ENCODE results near the gene LRRC10B.

DNA sequence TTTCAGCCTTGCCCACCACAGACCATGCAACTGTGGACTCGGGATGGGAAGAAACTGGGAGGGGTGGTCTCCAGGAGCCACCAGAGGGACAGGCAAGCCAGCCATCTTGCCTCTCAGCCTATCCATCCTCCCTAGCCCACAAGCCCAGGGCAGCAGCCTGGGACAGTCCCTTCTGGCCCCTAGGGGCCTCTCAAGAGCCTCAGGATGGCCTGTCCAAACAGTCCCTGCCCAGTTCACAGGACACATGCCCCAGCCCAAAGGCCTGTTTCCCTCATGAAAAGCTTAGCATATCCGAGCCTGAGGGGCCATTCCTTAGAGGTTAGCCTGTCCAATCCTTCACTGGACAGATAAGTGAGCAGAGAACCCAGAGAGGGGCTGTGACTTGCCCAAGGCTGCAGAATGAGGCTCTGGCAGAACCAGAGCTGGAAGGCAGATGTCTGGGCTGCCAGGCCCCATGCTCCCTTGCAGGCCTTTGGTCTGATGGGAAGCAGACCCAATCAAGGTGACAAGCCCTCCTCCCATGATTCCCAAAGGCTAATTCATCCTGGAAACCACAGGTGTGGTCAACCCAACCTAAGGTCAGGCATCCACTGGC is 28.2 kb downstream of the LRRC10B start:
- TF ChIP-seq, protein P1, sequence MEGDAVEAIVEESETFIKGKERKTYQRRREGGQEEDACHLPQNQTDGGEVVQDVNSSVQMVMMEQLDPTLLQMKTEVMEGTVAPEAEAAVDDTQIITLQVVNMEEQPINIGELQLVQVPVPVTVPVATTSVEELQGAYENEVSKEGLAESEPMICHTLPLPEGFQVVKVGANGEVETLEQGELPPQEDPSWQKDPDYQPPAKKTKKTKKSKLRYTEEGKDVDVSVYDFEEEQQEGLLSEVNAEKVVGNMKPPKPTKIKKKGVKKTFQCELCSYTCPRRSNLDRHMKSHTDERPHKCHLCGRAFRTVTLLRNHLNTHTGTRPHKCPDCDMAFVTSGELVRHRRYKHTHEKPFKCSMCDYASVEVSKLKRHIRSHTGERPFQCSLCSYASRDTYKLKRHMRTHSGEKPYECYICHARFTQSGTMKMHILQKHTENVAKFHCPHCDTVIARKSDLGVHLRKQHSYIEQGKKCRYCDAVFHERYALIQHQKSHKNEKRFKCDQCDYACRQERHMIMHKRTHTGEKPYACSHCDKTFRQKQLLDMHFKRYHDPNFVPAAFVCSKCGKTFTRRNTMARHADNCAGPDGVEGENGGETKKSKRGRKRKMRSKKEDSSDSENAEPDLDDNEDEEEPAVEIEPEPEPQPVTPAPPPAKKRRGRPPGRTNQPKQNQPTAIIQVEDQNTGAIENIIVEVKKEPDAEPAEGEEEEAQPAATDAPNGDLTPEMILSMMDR (IDR thresholded peaks at IDR 0.05) = no peak
- TF ChIP-seq EP300 (IDR thresholded peaks at IDR 0.05) (no peak), POLR2A (IDR thresholded peaks at IDR 0.05) (no peak), POLR2AphosphoS5 (IDR thresholded peaks at IDR 0.05) (no peak)

All from sigmoid colon (tissue), 4 donors.